ENCODE results near the gene FUZ.

- TF ChIP-seq, protein P1, sequence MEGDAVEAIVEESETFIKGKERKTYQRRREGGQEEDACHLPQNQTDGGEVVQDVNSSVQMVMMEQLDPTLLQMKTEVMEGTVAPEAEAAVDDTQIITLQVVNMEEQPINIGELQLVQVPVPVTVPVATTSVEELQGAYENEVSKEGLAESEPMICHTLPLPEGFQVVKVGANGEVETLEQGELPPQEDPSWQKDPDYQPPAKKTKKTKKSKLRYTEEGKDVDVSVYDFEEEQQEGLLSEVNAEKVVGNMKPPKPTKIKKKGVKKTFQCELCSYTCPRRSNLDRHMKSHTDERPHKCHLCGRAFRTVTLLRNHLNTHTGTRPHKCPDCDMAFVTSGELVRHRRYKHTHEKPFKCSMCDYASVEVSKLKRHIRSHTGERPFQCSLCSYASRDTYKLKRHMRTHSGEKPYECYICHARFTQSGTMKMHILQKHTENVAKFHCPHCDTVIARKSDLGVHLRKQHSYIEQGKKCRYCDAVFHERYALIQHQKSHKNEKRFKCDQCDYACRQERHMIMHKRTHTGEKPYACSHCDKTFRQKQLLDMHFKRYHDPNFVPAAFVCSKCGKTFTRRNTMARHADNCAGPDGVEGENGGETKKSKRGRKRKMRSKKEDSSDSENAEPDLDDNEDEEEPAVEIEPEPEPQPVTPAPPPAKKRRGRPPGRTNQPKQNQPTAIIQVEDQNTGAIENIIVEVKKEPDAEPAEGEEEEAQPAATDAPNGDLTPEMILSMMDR (IDR thresholded peaks at IDR 0.05) = no peak
- TF ChIP-seq POLR2A (IDR thresholded peaks at IDR 0.05) = no peak
Observed at GRCh38 chr19:49801401-49801888, 11.6 kb downstream of the FUZ start.
